Body of pancreas (tissue), 4 donors: ENCODE results near the gene TRAPPC5. TPM values are rescaled to one million over a fixed set of nuclear protein-coding genes. Genes with fewer than 3 reads are reported as not detected.
A peak's percentile ranks its signal among the peaks of the same experiment; 100 is the strongest.

Source experiments
- ATAC-seq: fragments of 150-250 bp; one replicate; pipeline ENCODE4 v1.9.1; 2016
- DNase-seq, 4 donors: peaks; one replicate each; pipeline ENCODE4 v3.0.0-alpha.2; 2019
- H3K27ac ChIP-seq, 4 donors: fragments of 200-600 bp; sonication (generic); 1 replicate in 3 of 4; 2 replicates in 1 of 4; pipeline versions ENCODE4 v1.5.1 to v1.6.1; 2016 to 2019; ENCODE audit warnings: mild to moderate bottlenecking in 1 of 4, mixed read lengths in 1 of 4, moderate library complexity in 1 of 4
- H3K27me3 ChIP-seq, 2 donors: fragments of 200-600 bp; sonication (generic); one replicate each; pipeline ENCODE4 v1.6.0; 2016; ENCODE audit warnings: mild to moderate bottlenecking in 1 of 2
- H3K36me3 ChIP-seq, 2 donors: fragments of 200-600 bp; sonication (generic); replicated peaks in 1 of 2; 2 replicates each; pipeline ENCODE4 v1.5.1; 2016; ENCODE audit warnings: low read depth in 2 of 2; ENCODE audit not compliant: insufficient read depth in 1 of 2
- H3K4me1 ChIP-seq: fragments of 200-600 bp; sonication (generic); one replicate; pipeline ENCODE4 v1.6.0; 2016
- H3K4me3 ChIP-seq, 2 donors: fragments of 200-600 bp; sonication (generic); 1 replicate in 1 of 2; 2 replicates in 1 of 2; pipeline ENCODE4 v1.5.1; 2016 to 2019
- H3K9me3 ChIP-seq, 3 donors: fragments of 200-600 bp; sonication (generic); 1 replicate in 2 of 3; 2 replicates in 1 of 3; pipeline ENCODE4 v1.5.1; 2016
- POLR2A ChIP-seq, 3 donors: fragments of 450-650 bp; IDR thresholded peaks; one replicate each; pipeline ENCODE4 v1.6.1; 2016; ENCODE audit warnings: antibody characterized with exemption in 3 of 3, mild to moderate bottlenecking in 2 of 3
- WGBS, 2 donors: methylation state at CpG; one replicate each; pipeline ENCODE4 v1.1.5; 2017; 5-methylcytosine and 5-hydroxymethylcytosine counted together
- intact Hi-C: fragments of 100-400 bp; cut with DNase I; formaldehyde crosslinking; loops from one replicate; pipeline ENCODE4 v1.15.1; 2023
- total RNA-seq, 2 donors: library from RNA; depleted of rRNA; stranded (reverse); fragments of >200 nt; gene quantifications; one replicate each; pipeline ENCODE4 v1.1.0, GENCODE V29; 2016
- TF ChIP-seq, protein P1 (sequence below), 7 experiments: fragments of 450-650 bp in 4 of 7; fragments of 200-600 bp in 3 of 7; sonication (generic) in 3 of 7; IDR thresholded peaks; one replicate each; pipeline ENCODE4 v1.5.1; 2016 to 2019; ENCODE audit warnings: antibody characterized with exemption in 7 of 7

TRAPPC5 gene
- total RNA-seq, 2 donors from 2014 or later: 10.9 to 18.7 TPM

DNA sequence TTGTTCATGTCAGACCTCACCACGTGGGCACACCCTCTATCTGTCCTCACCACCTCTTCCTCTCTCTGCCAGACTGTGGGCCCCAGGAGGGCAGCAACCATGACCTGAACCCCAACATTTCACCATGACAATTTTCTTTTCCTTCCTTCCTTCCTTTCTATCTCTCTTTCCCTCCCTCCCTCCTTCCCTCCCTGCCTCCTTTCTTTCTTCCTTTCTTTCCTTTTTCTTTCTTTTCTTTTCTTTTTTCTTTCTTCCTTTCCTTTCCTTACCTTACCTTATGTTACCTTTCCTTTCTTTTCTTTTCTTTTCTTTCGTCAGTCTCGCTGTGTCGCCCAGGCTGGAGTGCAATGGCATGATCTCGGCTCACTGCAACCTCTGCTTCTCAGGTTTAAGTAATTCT is 30.0 kb downstream of the TRAPPC5 start:
- Histone ChIP-seq H3K27me3 (no peaks in the 10 kb centered on the region), H3K27ac (no peak overlapping the region), H3K4me1 (no peaks in the 10 kb centered on the region), H3K4me3 (no peak overlapping the region), H3K9me3 (no peaks in the 10 kb centered on the region), H3K36me3 (no peaks in the 10 kb centered on the region)
- 64 to 71% methylated on average over 5 of the region's 5 CpGs for WGBS, 2 donors
- DNase-seq (no peak), ATAC-seq (no peak)
- intact Hi-C loops: no loop called here
- TF ChIP-seq POLR2A (IDR thresholded peaks at IDR 0.05): no peak
- TF ChIP-seq, protein P1, sequence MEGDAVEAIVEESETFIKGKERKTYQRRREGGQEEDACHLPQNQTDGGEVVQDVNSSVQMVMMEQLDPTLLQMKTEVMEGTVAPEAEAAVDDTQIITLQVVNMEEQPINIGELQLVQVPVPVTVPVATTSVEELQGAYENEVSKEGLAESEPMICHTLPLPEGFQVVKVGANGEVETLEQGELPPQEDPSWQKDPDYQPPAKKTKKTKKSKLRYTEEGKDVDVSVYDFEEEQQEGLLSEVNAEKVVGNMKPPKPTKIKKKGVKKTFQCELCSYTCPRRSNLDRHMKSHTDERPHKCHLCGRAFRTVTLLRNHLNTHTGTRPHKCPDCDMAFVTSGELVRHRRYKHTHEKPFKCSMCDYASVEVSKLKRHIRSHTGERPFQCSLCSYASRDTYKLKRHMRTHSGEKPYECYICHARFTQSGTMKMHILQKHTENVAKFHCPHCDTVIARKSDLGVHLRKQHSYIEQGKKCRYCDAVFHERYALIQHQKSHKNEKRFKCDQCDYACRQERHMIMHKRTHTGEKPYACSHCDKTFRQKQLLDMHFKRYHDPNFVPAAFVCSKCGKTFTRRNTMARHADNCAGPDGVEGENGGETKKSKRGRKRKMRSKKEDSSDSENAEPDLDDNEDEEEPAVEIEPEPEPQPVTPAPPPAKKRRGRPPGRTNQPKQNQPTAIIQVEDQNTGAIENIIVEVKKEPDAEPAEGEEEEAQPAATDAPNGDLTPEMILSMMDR (IDR thresholded peaks at IDR 0.05): no peak

DNA sequence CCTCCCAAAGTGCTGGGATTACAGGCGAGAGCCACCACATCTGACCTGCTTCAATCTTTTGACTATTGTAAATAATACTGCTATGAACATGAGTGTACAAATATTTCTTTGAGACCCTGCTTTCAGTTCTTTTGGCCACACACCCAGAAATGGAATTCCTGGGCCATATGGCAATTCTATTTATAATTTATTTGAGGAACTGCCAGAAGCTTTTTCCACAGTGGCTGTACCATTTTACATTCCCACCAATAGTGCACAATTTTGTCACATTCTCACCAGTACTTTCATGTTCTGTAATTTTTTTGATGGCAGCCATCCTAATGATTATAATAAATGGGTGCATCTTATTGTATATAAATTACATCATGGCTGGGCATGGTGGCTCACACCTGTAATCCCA is 35.0 kb downstream of the TRAPPC5 start:
- 73 to 90% methylated on average over 1 of the region's 1 CpG for WGBS, 2 donors
- intact Hi-C loops: no loop called here
- peaks cover 0 to 5% (median 0%) of the 10 kb centered on the region in 3 donors for H3K9me3 ChIP-seq
- DNase-seq (no peak), ATAC-seq (no peak)
- no peak overlapping the region for H3K4me3 ChIP-seq
- H3K27ac ChIP-seq: no peak overlapping the region
- TF ChIP-seq, protein P1 (IDR thresholded peaks at IDR 0.05): no peak
- no peak for TF ChIP-seq POLR2A (IDR thresholded peaks at IDR 0.05)
- no peaks in the 10 kb centered on the region for H3K27me3 ChIP-seq
- no peaks in the 10 kb centered on the region for H3K4me1 ChIP-seq
- no peaks in the 10 kb centered on the region for H3K36me3 ChIP-seq

DNA sequence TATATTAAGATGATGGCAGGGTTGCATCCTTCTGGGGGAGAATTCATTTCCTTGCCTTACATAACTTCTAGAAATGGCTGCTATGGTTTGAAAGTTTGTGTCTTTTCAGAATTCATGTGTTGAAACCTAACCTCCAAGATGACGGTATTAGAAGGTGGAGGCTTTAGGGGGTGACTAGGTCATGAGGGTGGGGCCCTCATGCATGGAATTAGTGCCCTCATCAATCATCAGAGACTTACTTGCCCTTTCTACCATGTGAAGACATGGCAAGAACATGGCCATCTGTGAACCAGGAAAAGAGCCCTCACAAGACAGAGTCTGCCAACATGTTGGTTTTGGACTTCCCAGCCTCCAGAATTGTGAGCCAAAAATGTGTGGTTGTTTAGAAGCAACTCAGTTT is 36.1 kb downstream of the TRAPPC5 start:
- Histone ChIP-seq H3K36me3 (no peaks in the 10 kb centered on the region), H3K27me3 (no peaks in the 10 kb centered on the region), H3K4me1 (no peaks in the 10 kb centered on the region), H3K9me3 (peaks cover 0 to 5% (median 0%) of the 10 kb centered on the region in 3 donors), H3K4me3 (no peak overlapping the region), H3K27ac (no peak overlapping the region)
- intact Hi-C loops: no loop called here
- ATAC-seq: no peak
- WGBS, 2 donors: 60 to 67% methylated on average over 1 of the region's 1 CpG
- no peak for TF ChIP-seq POLR2A (IDR thresholded peaks at IDR 0.05)
- TF ChIP-seq, protein P1 (IDR thresholded peaks at IDR 0.05): no peak
- no peak for DNase-seq

DNA sequence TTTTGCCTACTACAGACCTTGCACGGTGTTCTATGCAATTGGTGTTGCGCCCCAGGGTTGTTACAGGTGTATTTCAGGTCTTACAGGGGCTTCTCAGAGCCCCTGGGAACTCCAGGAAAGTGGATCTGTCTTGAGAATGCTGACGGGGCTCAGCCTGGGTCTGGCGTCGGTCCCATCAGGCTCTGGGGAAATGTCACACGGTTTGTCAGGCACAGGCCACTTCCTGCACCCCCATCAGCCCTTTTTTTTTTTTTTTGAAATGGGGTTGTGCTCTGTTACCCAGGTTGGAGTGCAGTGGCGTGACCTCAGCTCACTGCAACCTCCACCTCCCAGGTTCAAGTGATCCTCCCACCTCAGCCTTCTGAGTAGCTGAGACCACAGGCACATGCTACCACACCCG is 38.0 kb downstream of the TRAPPC5 start:
- peaks cover 0 to 5% (median 0%) of the 10 kb centered on the region in 3 donors for H3K9me3 ChIP-seq
- H3K4me3 ChIP-seq: no peak overlapping the region
- no peaks in the 10 kb centered on the region for H3K27me3 ChIP-seq
- 34 to 70% methylated on average over 5 to 8 of the region's 8 CpGs for WGBS, 2 donors
- intact Hi-C loops: no loop called here
- no peak overlapping the region for H3K27ac ChIP-seq
- ATAC-seq (no peak), DNase-seq (peak in 1 of 4 donors; percentile 8)
- no peak for TF ChIP-seq POLR2A (IDR thresholded peaks at IDR 0.05)
- TF ChIP-seq, protein P1 (IDR thresholded peaks at IDR 0.05): no peak
- H3K4me1 ChIP-seq: no peaks in the 10 kb centered on the region
- no peaks in the 10 kb centered on the region for H3K36me3 ChIP-seq

DNA sequence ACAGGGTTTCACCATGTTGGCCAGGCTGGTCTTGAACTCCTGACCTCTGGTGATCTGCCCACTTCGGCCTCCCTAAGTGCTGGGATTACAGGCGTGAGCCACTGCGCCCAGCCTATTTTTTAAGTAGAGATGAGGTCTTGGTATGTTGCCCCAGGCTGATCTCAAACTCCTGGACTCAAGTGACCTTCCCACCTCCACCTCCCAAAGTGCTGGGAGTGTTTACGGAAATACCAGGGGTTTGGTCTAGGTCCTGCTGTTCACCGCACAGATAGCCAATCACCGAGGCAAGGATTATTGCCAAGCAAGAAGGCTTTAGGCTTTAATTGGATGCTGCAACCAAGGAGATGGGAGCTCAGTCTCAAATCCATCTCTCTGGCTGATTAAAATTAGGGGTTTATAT is 39.7 kb downstream of the TRAPPC5 start:
- WGBS, 2 donors: 58 to 70% methylated on average over 5 to 6 of the region's 6 CpGs
- DNase-seq: no peak
- Histone ChIP-seq H3K9me3 (peaks cover 0 to 5% (median 0%) of the 10 kb centered on the region in 3 donors), H3K4me3 (no peak overlapping the region), H3K27me3 (no peaks in the 10 kb centered on the region), H3K4me1 (no peaks in the 10 kb centered on the region), H3K27ac (no peak overlapping the region), H3K36me3 (no peaks in the 10 kb centered on the region)
- intact Hi-C loops: no loop called here
- no peak for TF ChIP-seq POLR2A (IDR thresholded peaks at IDR 0.05)
- TF ChIP-seq, protein P1 (IDR thresholded peaks at IDR 0.05): no peak
- ATAC-seq: no peak
